Measurements from ENCODE around the gene SDHAF4.

GRCh38 chr6:70538376-70538775, 28.4 kb upstream of the SDHAF4 start:
- no peak for TF ChIP-seq CTCF (IDR thresholded peaks at IDR 0.05)
- TF ChIP-seq POLR2A (IDR thresholded peaks at IDR 0.05) = no peak

Data from lower leg skin (tissue), 3 donors.